Astrocyte (in vitro differentiated cells and primary cell): ENCODE measurements around the gene GNB1. TPM values are rescaled to one million over a fixed set of nuclear protein-coding genes. Genes with fewer than 3 reads are reported as not detected.

Source experiments
- DNase-seq: peaks from one replicate; pipeline ENCODE4 v3.0.0-alpha.2; 2010; ENCODE audit warnings: low read depth
- FAIRE-seq: peaks from 2 replicates; lab custom pipeline; 2011; peaks lifted over from hg19 to GRCh38; lab: Jason Lieb, UNC
- H2AFZ ChIP-seq: 2 replicates; pipeline ENCODE4 v1.6.0; 2012; ENCODE audit warnings: low read depth, low read length, inconsistent platforms
- H3K27ac ChIP-seq: 2 replicates; pipeline ENCODE4 v1.5.1; 2011; ENCODE audit warnings: low read depth, low read length, inconsistent platforms
- H3K27me3 ChIP-seq: 2 replicates; pipeline ENCODE4 v1.6.0; 2011; ENCODE audit warnings: low read length, inconsistent platforms; ENCODE audit not compliant: insufficient read depth
- H3K36me3 ChIP-seq: 2 replicates; pipeline ENCODE4 v1.5.1; 2011; ENCODE audit warnings: low read length, inconsistent platforms; ENCODE audit not compliant: insufficient read depth
- H3K4me1 ChIP-seq: 2 replicates; pipeline ENCODE4 v1.5.1; 2011; ENCODE audit warnings: low read length, inconsistent platforms; ENCODE audit not compliant: insufficient read depth
- H3K4me2 ChIP-seq: 2 replicates; pipeline ENCODE4 v1.6.0; 2012; ENCODE audit warnings: low read length, inconsistent platforms
- H3K4me3 ChIP-seq: 2 replicates; pipeline ENCODE4 v1.5.1; 2011; ENCODE audit warnings: low read depth, mild to moderate bottlenecking, low read length, inconsistent platforms; ENCODE audit not compliant: insufficient read depth
- H3K79me2 ChIP-seq: 2 replicates; pipeline ENCODE4 v1.6.0; 2012; ENCODE audit warnings: mild to moderate bottlenecking, low read length, inconsistent platforms; ENCODE audit not compliant: insufficient read depth
- H3K9ac ChIP-seq: 2 replicates; pipeline ENCODE4 v1.6.0; 2012; ENCODE audit warnings: mild to moderate bottlenecking, low read length, inconsistent platforms
- H3K9me3 ChIP-seq: 2 replicates; pipeline ENCODE4 v1.5.1; 2012; ENCODE audit warnings: low read depth, mild to moderate bottlenecking, low read length, inconsistent platforms; ENCODE audit not compliant: insufficient read depth
- H4K20me1 ChIP-seq: 2 replicates; pipeline ENCODE4 v1.6.0; 2012; ENCODE audit warnings: low read length, inconsistent platforms; ENCODE audit not compliant: insufficient read depth
- H3K27ac Mint-ChIP-seq: one replicate; pipeline ENCODE4 v1.8.0; 2021; ENCODE audit warnings: mild to moderate bottlenecking, mixed read lengths; ENCODE audit not compliant: unreplicated experiment
- H3K27me3 Mint-ChIP-seq: one replicate; pipeline ENCODE4 v1.8.0; 2021; ENCODE audit warnings: low read depth, mixed read lengths; ENCODE audit not compliant: unreplicated experiment
- H3K36me3 Mint-ChIP-seq: one replicate; pipeline ENCODE4 v1.8.0; 2021; ENCODE audit warnings: low read depth, mixed read lengths; ENCODE audit not compliant: unreplicated experiment
- H3K4me1 Mint-ChIP-seq: one replicate; pipeline ENCODE4 v1.8.0; 2021; ENCODE audit warnings: low read depth, mixed read lengths; ENCODE audit not compliant: unreplicated experiment
- H3K4me3 Mint-ChIP-seq: one replicate; pipeline ENCODE4 v1.8.0; 2021; ENCODE audit warnings: mild to moderate bottlenecking, moderate library complexity, mixed read lengths; ENCODE audit not compliant: unreplicated experiment
- H3K9me3 Mint-ChIP-seq: one replicate; pipeline ENCODE4 v1.8.0; 2021; ENCODE audit warnings: mild to moderate bottlenecking, mixed read lengths; ENCODE audit not compliant: unreplicated experiment
- EZH2 ChIP-seq: IDR thresholded peaks from 2 replicates; pipeline ENCODE4 v1.6.1; 2012; ENCODE audit warnings: mild to moderate bottlenecking, low read length, inconsistent platforms; ENCODE audit not compliant: insufficient read depth
- total RNA-seq: library from RNA; stranded (reverse); gene quantifications from 2 replicates; pipeline ENCODE4 v1.2.1, GENCODE V29; 2021
- TF ChIP-seq, protein P1 (sequence below): IDR thresholded peaks from 2 replicates; pipeline ENCODE4 v1.5.1; 2011; ENCODE audit warnings: low read depth, mild to moderate bottlenecking, inconsistent platforms, low read length, moderate library complexity; ENCODE audit not compliant: insufficient read depth

The GNB1 gene
- total RNA-seq, 1 donor from 2014 or later, result 602 TPM

DNA sequence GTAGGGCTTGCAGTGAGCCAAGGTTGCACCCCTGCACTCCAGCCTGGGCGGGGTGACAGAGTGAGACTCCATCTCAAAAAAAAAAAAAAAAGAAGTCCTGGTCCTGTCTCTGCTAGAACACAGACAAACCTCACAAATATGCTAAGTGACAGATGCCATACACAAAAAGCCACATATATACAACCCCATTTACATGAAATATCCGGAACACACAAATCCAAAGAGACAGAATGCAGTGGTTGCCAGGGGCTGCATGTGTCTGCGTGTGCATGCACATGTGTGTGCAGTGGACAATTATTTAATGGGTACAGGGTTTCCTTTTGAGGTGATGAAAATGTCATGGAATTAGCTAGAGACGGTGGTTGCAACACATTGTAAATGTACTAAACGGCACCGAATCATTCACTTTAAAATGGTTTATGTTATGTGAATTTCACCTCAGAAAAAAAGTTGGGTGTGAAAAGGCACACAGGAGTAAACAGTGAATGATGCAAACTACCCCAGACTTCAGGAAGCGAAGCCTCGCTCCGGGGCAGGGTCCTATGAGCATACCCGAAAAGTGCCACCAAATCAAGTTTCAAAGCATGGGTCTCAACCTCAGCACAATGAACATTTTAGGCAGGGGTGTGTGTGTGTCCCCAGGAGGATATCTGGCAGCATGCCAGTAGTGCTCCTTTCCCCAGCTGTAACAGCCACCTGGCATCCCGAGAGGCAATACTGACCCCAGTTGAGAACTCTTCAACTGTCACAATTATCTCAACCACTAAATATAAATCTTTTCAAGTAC, 48.3 kb downstream of the GNB1 start:
- Histone ChIP-seq H3K9me3 (no peaks in the 10 kb centered on the region), H3K36me3 (peaks cover 6% of the 10 kb centered on the region), H3K27me3 (no peaks in the 10 kb centered on the region), H3K27ac (no peak overlapping the region), H2AFZ (no peak overlapping the region), H3K4me3 (no peak overlapping the region), H3K4me2 (no peak overlapping the region), H3K9ac (no peak overlapping the region), H3K4me1 (no peaks in the 10 kb centered on the region), H3K79me2 (peaks cover 99% of the 10 kb centered on the region), H4K20me1 (peaks cover 96% of the 10 kb centered on the region)
- DNase-seq, result no peak
- Mint-ChIP-seq H3K4me3 (no peak overlapping the region), H3K9me3 (no peaks in the 10 kb centered on the region), H3K36me3 (peaks cover 13% of the 10 kb centered on the region), H3K4me1 (peaks cover 39% of the 10 kb centered on the region), H3K27ac (peak overlapping the region; percentile 23), H3K27me3 (no peaks in the 10 kb centered on the region)
- TF ChIP-seq, protein P1, sequence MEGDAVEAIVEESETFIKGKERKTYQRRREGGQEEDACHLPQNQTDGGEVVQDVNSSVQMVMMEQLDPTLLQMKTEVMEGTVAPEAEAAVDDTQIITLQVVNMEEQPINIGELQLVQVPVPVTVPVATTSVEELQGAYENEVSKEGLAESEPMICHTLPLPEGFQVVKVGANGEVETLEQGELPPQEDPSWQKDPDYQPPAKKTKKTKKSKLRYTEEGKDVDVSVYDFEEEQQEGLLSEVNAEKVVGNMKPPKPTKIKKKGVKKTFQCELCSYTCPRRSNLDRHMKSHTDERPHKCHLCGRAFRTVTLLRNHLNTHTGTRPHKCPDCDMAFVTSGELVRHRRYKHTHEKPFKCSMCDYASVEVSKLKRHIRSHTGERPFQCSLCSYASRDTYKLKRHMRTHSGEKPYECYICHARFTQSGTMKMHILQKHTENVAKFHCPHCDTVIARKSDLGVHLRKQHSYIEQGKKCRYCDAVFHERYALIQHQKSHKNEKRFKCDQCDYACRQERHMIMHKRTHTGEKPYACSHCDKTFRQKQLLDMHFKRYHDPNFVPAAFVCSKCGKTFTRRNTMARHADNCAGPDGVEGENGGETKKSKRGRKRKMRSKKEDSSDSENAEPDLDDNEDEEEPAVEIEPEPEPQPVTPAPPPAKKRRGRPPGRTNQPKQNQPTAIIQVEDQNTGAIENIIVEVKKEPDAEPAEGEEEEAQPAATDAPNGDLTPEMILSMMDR, result no peak
- TF ChIP-seq EZH2, result no peak
- no peak for FAIRE-seq

DNA sequence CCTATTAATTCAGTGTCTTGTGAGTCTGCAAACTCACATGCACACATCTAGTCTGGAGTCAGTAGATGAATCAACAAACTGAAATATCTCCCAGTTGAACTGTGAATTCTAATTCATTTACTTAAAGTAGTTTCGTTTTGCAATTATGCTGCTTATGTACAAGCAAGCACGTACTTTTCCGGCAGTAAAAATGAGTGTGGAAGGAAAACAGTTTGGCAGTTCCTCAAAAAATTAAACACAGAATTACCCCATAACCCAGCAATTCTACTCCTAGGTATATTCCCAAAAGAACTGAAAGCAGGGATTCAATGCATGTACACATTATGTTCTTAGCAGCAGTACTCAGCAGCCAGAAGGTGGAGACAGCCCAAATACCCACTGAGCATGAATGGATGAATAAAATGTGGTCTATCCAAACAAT, 49.3 kb downstream of the GNB1 start:
- H3K4me1 Mint-ChIP-seq, result peaks cover 35% of the 10 kb centered on the region
- peaks cover 13% of the 10 kb centered on the region for H3K36me3 Mint-ChIP-seq
- H3K9me3 Mint-ChIP-seq, result no peaks in the 10 kb centered on the region
- H3K27ac Mint-ChIP-seq, result peak overlapping the region; percentile 55
- TF ChIP-seq, protein P1, result no peak
- TF ChIP-seq EZH2, result no peak
- Histone ChIP-seq H3K4me2 (peak overlapping the region; percentile 33), H3K9ac (no peak overlapping the region), H3K4me3 (no peak overlapping the region), H3K4me1 (no peaks in the 10 kb centered on the region), H2AFZ (no peak overlapping the region), H3K36me3 (peaks cover 3% of the 10 kb centered on the region), H3K9me3 (no peaks in the 10 kb centered on the region), H3K27me3 (no peaks in the 10 kb centered on the region), H3K27ac (no peak overlapping the region), H3K79me2 (peaks cover 98% of the 10 kb centered on the region), H4K20me1 (peaks cover 94% of the 10 kb centered on the region)
- no peak overlapping the region for H3K4me3 Mint-ChIP-seq
- DNase-seq (no peak), FAIRE-seq (no peak)
- H3K27me3 Mint-ChIP-seq, result no peaks in the 10 kb centered on the region
